OCI-LY1 (cell line): ENCODE data around the gene CCDC141.

Experiments used
- EZH2 ChIP-seq: fragments of 200-600 bp; sonication (generic), shearing (Covaris generic); IDR thresholded peaks from 2 replicates; pipeline ENCODE4 v1.8.0; 2017; ENCODE audit warnings: borderline replicate concordance, mixed run types, mild to moderate bottlenecking, antibody characterized with exemption, low read length, moderate library complexity, mixed read lengths
- TF ChIP-seq, protein P1 (sequence below): fragments of 200-600 bp; sonication (generic), shearing (Covaris generic); IDR thresholded peaks from 2 replicates; pipeline ENCODE4 v1.5.1; 2017; ENCODE audit warnings: mild to moderate bottlenecking, antibody characterized with exemption, low read length, moderate library complexity, mixed read lengths

- TF ChIP-seq, protein P1, sequence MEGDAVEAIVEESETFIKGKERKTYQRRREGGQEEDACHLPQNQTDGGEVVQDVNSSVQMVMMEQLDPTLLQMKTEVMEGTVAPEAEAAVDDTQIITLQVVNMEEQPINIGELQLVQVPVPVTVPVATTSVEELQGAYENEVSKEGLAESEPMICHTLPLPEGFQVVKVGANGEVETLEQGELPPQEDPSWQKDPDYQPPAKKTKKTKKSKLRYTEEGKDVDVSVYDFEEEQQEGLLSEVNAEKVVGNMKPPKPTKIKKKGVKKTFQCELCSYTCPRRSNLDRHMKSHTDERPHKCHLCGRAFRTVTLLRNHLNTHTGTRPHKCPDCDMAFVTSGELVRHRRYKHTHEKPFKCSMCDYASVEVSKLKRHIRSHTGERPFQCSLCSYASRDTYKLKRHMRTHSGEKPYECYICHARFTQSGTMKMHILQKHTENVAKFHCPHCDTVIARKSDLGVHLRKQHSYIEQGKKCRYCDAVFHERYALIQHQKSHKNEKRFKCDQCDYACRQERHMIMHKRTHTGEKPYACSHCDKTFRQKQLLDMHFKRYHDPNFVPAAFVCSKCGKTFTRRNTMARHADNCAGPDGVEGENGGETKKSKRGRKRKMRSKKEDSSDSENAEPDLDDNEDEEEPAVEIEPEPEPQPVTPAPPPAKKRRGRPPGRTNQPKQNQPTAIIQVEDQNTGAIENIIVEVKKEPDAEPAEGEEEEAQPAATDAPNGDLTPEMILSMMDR, result no peak
- TF ChIP-seq EZH2, result no peak
Observed at GRCh38 chr2:178819992-178820391, 229.9 kb downstream of the CCDC141 start.
